T-cell (primary cell): ENCODE data around the gene SPATC1L. TPM values are rescaled to one million over a fixed set of nuclear protein-coding genes. Genes with fewer than 3 reads are reported as not detected.
A peak's percentile ranks its signal among the peaks of the same experiment; 100 is the strongest.
"Not testable (repeated sequence)": the region's sequence is repeated elsewhere in the genome, so short reads cannot be mapped to it uniquely, and the experiment has no call there.

Source experiments
- ATAC-seq, 4 experiments: fragments of 200-7000 bp in 3 of 4; fragments of 150-1000 bp in 1 of 4; cut with Tn5 transposase; replicated peaks in 1 of 4; 1 replicate in 3 of 4; 2 replicates in 1 of 4; pipeline ENCODE4 v1.10.0; 2021; ENCODE audit warnings: moderate library complexity in 3 of 4, mild to moderate bottlenecking in 2 of 4, moderate number of reproducible peaks in 1 of 4
- CTCF ChIA-PET, 2 donors: fragments of 300-600 bp; sonication (Branson Sonifier 250); formaldehyde crosslinking; loops; one replicate each; lab custom pipeline; 2022; ENCODE audit warnings: antibody characterized with exemption in 2 of 2; lab: Charles Lee
- POLR2A ChIA-PET, 2 donors: fragments of 300-600 bp; sonication (Branson Sonifier 250); formaldehyde crosslinking; loops; one replicate each; lab custom pipeline; 2022; ENCODE audit warnings: antibody characterized with exemption in 2 of 2; lab: Charles Lee
- DNase-seq, 35 experiments: peaks; one replicate each; pipeline versions ENCODE4 v3.0.0 to v3.0.0-alpha.2; 2013 to 2023
- H3K27ac ChIP-seq: one replicate; pipeline ENCODE4 v1.5.1; 2013; ENCODE audit warnings: low read length
- H3K27me3 ChIP-seq, 2 experiments: replicated peaks in 1 of 2; 1 replicate in 1 of 2; 2 replicates in 1 of 2; pipeline versions ENCODE4 v1.6.1 to v1.7.0; 2013; ENCODE audit warnings: low read length in 1 of 2, mixed read lengths in 1 of 2; ENCODE audit not compliant: control insufficient read depth in 2 of 2, insufficient read depth in 2 of 2; ENCODE audit errors: extremely low read depth in 1 of 2
- H3K36me3 ChIP-seq, 2 donors: 1 replicate in 1 of 2; 2 replicates in 1 of 2; pipeline versions ENCODE4 v1.6.1 to v1.7.0; 2013; ENCODE audit warnings: low read length in 1 of 2; ENCODE audit not compliant: control insufficient read depth in 2 of 2, insufficient read depth in 1 of 2; ENCODE audit errors: extremely low read depth in 1 of 2
- H3K4me1 ChIP-seq, 2 experiments: 1 replicate in 1 of 2; 2 replicates in 1 of 2; pipeline versions ENCODE4 v1.6.1 to v1.7.0; 2013; ENCODE audit warnings: low read length in 2 of 2, mixed read lengths in 1 of 2; ENCODE audit not compliant: insufficient read depth in 2 of 2, control insufficient read depth in 1 of 2; ENCODE audit errors: extremely low read depth in 1 of 2
- H3K4me3 ChIP-seq, 2 donors: 1 replicate in 1 of 2; 2 replicates in 1 of 2; pipeline versions ENCODE4 v1.5.1 to v1.7.0; 2013; ENCODE audit warnings: mild to moderate bottlenecking in 2 of 2, low read length in 1 of 2, moderate library complexity in 1 of 2; ENCODE audit not compliant: control insufficient read depth in 1 of 2; ENCODE audit errors: extremely low read depth in 1 of 2
- H3K9me3 ChIP-seq: 2 replicates; pipeline ENCODE4 v1.7.0; 2013
- H3K27ac Mint-ChIP-seq, 2 donors: one replicate each; pipeline ENCODE4 v1.8.0; 2020 to 2021; ENCODE audit warnings: mild to moderate bottlenecking in 2 of 2, mixed read lengths in 2 of 2
- H3K27me3 Mint-ChIP-seq, 2 donors: one replicate each; pipeline ENCODE4 v1.8.0; 2021 to 2022; ENCODE audit warnings: mixed read lengths in 2 of 2
- H3K36me3 Mint-ChIP-seq: one replicate; pipeline ENCODE4 v1.8.0; 2021; ENCODE audit warnings: mixed read lengths
- H3K4me1 Mint-ChIP-seq, 3 donors: one replicate each; pipeline ENCODE4 v1.8.0; 2020 to 2022; ENCODE audit warnings: mixed read lengths in 3 of 3, mild to moderate bottlenecking in 1 of 3
- H3K4me3 Mint-ChIP-seq, 3 donors: one replicate each; pipeline ENCODE4 v1.8.0; 2020 to 2022; ENCODE audit warnings: mild to moderate bottlenecking in 3 of 3, mixed read lengths in 3 of 3, moderate library complexity in 3 of 3
- H3K9me3 Mint-ChIP-seq, 3 donors: one replicate each; pipeline ENCODE4 v1.8.0; 2020 to 2022; ENCODE audit warnings: mixed read lengths in 3 of 3
- WGBS: methylation state at CpG from one replicate; pipeline ENCODE4 v1.1.5; 2013; ENCODE audit warnings: missing lambda C conversion rate; ENCODE audit not compliant: insufficient coverage; 5-methylcytosine and 5-hydroxymethylcytosine counted together
- total RNA-seq, 35 experiments: library from RNA in 6 of 35; stranded (reverse) in 6 of 35; fragments of 120-200 nt in 1 of 35; gene quantifications; one replicate each; pipeline versions ENCODE4 v1.2.1 to v1.2.4 and lab custom pipeline; 2013 to 2026

The SPATC1L gene
- total RNA-seq, 5 donors from 2014 or later (not counting 1 experiment from before 2014, with no cell fraction given), result 1.4 to 22.8 (median 12.5) TPM

DNA sequence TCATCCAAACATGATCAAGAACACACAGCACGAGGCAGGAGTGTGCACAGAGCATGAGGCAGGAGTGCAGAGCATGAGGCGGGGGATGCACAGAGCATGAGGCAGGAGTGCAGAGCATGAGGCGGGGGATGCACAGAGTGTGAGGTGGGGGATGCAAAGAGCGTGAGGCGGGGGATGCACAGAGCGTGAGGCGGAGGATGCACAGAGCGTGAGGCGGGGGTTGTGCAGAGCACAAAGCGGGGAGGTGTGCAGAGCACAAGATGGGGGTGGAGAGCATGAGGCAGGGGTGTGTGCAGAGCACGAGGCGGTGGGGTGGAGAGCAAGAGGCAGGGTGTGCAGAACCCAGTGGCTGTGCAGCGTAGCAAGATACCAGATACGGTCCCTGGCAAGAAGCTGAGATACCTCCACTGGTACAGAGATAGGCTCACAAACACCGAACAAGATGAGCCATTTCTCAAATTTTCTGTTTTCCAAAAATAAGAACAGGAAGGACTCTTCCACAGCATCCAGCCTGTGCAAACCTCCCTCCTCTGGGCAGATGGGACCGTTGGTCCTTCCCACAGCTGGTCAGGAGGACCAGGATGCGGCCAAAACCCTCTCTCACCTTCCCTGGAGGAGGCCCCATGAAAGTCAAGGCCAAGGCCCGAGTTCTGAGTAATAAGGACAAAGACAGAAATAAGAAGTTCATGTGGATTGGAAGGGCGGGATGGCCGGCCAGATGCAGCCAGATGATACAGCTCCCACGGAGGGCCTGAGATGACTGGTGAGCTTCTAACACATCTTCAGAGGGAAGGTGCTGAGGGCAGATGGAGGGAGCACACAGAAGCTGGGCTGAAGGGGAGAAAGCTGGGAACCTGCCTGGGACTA lies 12.0 kb downstream of the SPATC1L start:
- Histone ChIP-seq H3K4me3 (no peak overlapping the region), H3K27ac (no peak overlapping the region), H3K9me3 (no peaks in the 10 kb centered on the region), H3K36me3 (no peaks in the 10 kb centered on the region), H3K4me1 (peaks cover 2 to 9% of the 10 kb centered on the region in 2 experiments), H3K27me3 (peaks cover 0 to 12% of the 10 kb centered on the region in 2 experiments)
- peak overlapping the region in 1 of 2 donors; percentile 39 for H3K27ac Mint-ChIP-seq
- H3K36me3 Mint-ChIP-seq, result peaks cover 11% of the 10 kb centered on the region
- 92% methylated on average over 7 of the region's 21 CpGs for WGBS
- DNase-seq, result peak in 1 of 35 experiments; percentile 2
- peaks cover 4 to 8% (median 8%) of the 10 kb centered on the region in 3 donors for H3K4me1 Mint-ChIP-seq
- peaks cover 8 to 11% of the 10 kb centered on the region in 2 donors for H3K27me3 Mint-ChIP-seq
- no peak for ATAC-seq
- ChIA-PET CTCF (no interaction called here), POLR2A (no interaction called here)
- no peak overlapping the region for H3K4me3 Mint-ChIP-seq
- peaks cover 9 to 28% (median 15%) of the 10 kb centered on the region in 3 donors for H3K9me3 Mint-ChIP-seq

DNA sequence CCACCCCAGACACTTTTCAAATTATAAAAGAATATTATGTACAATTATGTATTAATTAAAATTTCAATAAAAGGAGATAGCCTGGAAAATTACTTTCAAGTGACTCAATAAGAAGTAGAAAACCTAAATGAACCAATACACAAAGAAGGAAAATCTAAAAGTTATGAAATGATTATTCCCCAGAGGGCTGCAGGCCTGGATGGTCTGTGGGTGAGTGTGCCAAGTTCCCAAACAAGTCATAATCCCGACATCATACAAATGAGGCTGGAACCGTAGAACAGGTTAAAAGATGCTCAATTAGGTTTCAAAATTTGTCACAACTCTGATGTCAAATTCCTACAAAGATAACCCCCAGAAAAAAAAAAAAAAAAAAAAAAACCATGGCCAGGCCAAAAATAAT lies 12.7 kb downstream of the SPATC1L start:
- Mint-ChIP-seq H3K4me3 (no peak overlapping the region), H3K27ac (peak overlapping the region in 1 of 2 donors; percentile 64), H3K4me1 (peaks cover 4 to 8% (median 8%) of the 10 kb centered on the region in 3 donors), H3K36me3 (peaks cover 11% of the 10 kb centered on the region), H3K9me3 (peaks cover 9 to 25% (median 15%) of the 10 kb centered on the region in 3 donors), H3K27me3 (peaks cover 8 to 11% of the 10 kb centered on the region in 2 donors)
- Histone ChIP-seq H3K27me3 (peaks cover 0 to 12% of the 10 kb centered on the region in 2 experiments), H3K9me3 (no peaks in the 10 kb centered on the region), H3K4me1 (peaks cover 2 to 9% of the 10 kb centered on the region in 2 experiments), H3K36me3 (no peaks in the 10 kb centered on the region), H3K4me3 (no peak overlapping the region), H3K27ac (no peak overlapping the region)
- ChIA-PET CTCF (no interaction called here), POLR2A (no interaction called here)
- no CpG with 5 or more reads among the region's 2 CpGs for WGBS
- no peak for DNase-seq
- no peak for ATAC-seq

- H3K36me3 ChIP-seq, POLR2A ChIA-PET, H3K4me3 Mint-ChIP-seq, H3K4me1 Mint-ChIP-seq, H3K4me3 ChIP-seq, CTCF ChIA-PET, H3K4me1 ChIP-seq, H3K9me3 ChIP-seq: not testable (repeated sequence)
- H3K36me3 Mint-ChIP-seq, result peaks cover 11% of the 10 kb centered on the region
- H3K9me3 Mint-ChIP-seq, result peaks cover 9 to 20% (median 11%) of the 10 kb centered on the region in 3 donors
- DNase-seq (peak in 32 of 35 experiments; percentile 6 to 73 (median 44)), ATAC-seq (peak in 2 of 4 experiments; percentile 70 to 78)
- H3K27me3 Mint-ChIP-seq, result peaks cover 8 to 13% of the 10 kb centered on the region in 2 donors
- peak overlapping the region; percentile 53 for H3K27ac ChIP-seq
- peaks cover 0 to 12% of the 10 kb centered on the region in 2 experiments for H3K27me3 ChIP-seq
- no CpG with 5 or more reads among the region's 1 CpG for whole genome bisulfite sequencing
- peak overlapping the region; percentile 56 to 64 for H3K27ac Mint-ChIP-seq
These were observed 13.6 kb downstream of the SPATC1L start for GRCh38 chr21:46170436-46171193.

DNA sequence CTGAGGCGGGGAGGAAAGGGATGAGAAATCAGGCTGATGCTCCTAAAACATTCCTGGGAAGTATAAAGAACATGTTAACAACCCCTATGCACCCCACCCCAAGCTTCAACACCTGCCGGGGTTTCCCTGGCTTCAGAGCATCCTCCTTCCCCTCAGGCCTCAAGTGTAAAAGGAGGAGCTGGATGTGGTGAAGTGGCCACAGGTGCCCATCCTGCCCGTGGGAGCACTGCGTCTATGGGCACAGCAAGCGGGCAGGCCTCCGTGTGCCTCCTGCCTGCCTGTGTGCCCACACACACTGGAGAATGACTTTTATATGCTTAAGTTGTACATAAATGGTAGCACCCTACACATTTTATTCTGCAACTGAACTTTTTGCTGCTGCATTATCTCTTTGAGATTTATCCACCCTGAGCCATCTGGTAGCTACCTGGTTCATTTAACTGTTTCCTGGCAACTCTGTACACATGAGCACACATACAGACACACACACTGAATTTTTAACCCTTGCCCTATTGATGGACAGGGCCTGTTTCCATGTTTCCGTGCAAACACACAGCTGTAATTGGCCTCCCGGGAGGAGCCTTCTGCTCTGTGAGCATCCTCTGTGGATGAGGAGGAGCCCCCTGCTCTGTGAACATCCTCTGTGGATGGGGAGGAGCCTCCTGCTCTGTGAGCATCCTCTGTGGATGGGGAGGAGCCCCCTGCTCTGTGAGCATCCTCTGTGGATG lies 15.4 kb downstream of the SPATC1L start:
- H3K4me1 ChIP-seq, result peaks cover 2 to 9% of the 10 kb centered on the region in 2 experiments
- no peak overlapping the region for H3K27ac ChIP-seq
- H3K36me3 ChIP-seq, result no peaks in the 10 kb centered on the region
- H3K9me3 ChIP-seq, result no peaks in the 10 kb centered on the region
- no peak overlapping the region for H3K4me3 ChIP-seq
- ATAC-seq, result no peak
- H3K36me3 Mint-ChIP-seq, result no peaks in the 10 kb centered on the region
- DNase-seq, result peak in 1 of 35 experiments; percentile 5
- no peak overlapping the region for H3K27ac Mint-ChIP-seq
- POLR2A ChIA-PET, result no interaction called here
- H3K4me3 Mint-ChIP-seq, result no peak overlapping the region
- CTCF ChIA-PET, result no interaction called here
- peaks cover 0 to 5% (median 0%) of the 10 kb centered on the region in 3 donors for H3K9me3 Mint-ChIP-seq
- peaks cover 4 to 8% (median 8%) of the 10 kb centered on the region in 3 donors for H3K4me1 Mint-ChIP-seq
- peaks cover 0 to 10% of the 10 kb centered on the region in 2 experiments for H3K27me3 ChIP-seq
- WGBS, result no CpG with 5 or more reads among the region's 8 CpGs
- peaks cover 5 to 11% of the 10 kb centered on the region in 2 donors for H3K27me3 Mint-ChIP-seq

DNA sequence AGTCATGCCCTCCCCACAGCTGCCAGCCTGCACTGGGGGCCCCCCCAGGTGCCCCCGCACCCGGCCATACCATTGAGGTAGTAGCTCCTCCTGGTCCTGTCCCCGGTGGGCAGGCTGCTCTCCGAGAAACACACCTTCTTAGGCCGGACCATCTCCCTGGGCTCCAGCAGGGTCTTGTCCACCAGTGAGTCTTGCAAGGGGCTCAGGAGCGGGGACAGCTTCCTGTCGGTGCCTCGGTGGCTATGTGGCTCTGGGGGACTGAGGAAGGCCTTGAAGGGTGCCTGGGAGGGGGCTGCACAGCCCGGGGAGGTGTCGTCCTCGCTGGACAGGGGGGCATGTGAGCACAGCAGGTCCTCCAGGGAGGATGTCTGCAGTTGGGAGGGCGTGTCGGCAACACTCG lies 16.0 kb downstream of the SPATC1L start:
- peak in 2 of 35 experiments; percentile 11 to 17 for DNase-seq

DNA sequence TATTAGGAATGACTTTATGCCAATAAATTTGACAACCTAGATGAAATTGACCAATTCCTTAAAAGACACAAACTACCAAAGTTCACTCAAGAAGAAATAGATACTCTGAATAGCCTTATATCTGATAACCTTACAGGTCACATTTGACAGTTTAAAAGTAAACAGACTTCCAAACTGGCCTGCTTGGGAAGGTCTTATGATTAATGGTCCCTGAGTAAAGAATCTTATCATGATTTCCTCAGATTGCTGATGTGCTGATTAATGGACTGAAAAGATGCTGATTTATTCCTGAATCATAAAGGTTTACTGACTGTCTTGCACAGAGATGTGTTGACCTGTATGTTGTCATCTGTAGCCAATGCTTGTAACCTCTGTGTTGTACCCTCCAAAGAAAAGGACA lies 19.2 kb downstream of the SPATC1L start:
- CTCF ChIA-PET, result no interaction called here
- Histone ChIP-seq H3K27ac (no peak overlapping the region), H3K9me3 (no peaks in the 10 kb centered on the region), H3K27me3 (peaks cover 0 to 3% of the 10 kb centered on the region in 2 experiments), H3K4me1 (no peaks in the 10 kb centered on the region), H3K4me3 (no peak overlapping the region), H3K36me3 (no peaks in the 10 kb centered on the region)
- Mint-ChIP-seq H3K4me3 (no peak overlapping the region), H3K4me1 (peaks cover 0 to 7% (median 0%) of the 10 kb centered on the region in 3 donors), H3K9me3 (no peaks in the 10 kb centered on the region), H3K27me3 (peaks cover 10 to 18% of the 10 kb centered on the region in 2 donors), H3K27ac (no peak overlapping the region), H3K36me3 (no peaks in the 10 kb centered on the region)
- POLR2A ChIA-PET, result no interaction called here
- DNase-seq, result no peak
- ATAC-seq, result no peak

More for the DNA sequence above, 16.0 kb downstream of the SPATC1L start:
- Histone ChIP-seq H3K27ac (no peak overlapping the region), H3K27me3 (peaks cover 0 to 4% of the 10 kb centered on the region in 2 experiments), H3K9me3 (no peaks in the 10 kb centered on the region), H3K4me1 (peaks cover 2 to 9% of the 10 kb centered on the region in 2 experiments), H3K36me3 (no peaks in the 10 kb centered on the region), H3K4me3 (no peak overlapping the region)
- WGBS, result 88% methylated on average over 13 of the region's 14 CpGs
- POLR2A ChIA-PET, result no interaction called here
- CTCF ChIA-PET, result no interaction called here
- peaks cover 0 to under 1% (median 0%) of the 10 kb centered on the region in 3 donors for H3K9me3 Mint-ChIP-seq
- peaks cover 2 to 15% of the 10 kb centered on the region in 2 donors for H3K27me3 Mint-ChIP-seq
- no peak overlapping the region for H3K27ac Mint-ChIP-seq
- H3K4me1 Mint-ChIP-seq, result peaks cover 4 to 8% (median 8%) of the 10 kb centered on the region in 3 donors
- H3K4me3 Mint-ChIP-seq, result no peak overlapping the region
- ATAC-seq, result no peak
- no peaks in the 10 kb centered on the region for H3K36me3 Mint-ChIP-seq
